Right lobe of liver (tissue), 4 donors: ENCODE results near the gene KRT84.

Source experiments
- POLR2A ChIP-seq: fragments of 450-650 bp; IDR thresholded peaks from one replicate; pipeline ENCODE4 v1.6.1; 2017; ENCODE audit warnings: antibody characterized with exemption, mild to moderate bottlenecking
- TF ChIP-seq, protein P1 (sequence below), 4 donors: fragments of 200-600 bp in 3 of 4; fragments of 450-650 bp in 1 of 4; IDR thresholded peaks; one replicate each; pipeline versions ENCODE4 v1.5.1 to v1.8.0; 2016 to 2022; ENCODE audit warnings: antibody characterized with exemption in 4 of 4, mild to moderate bottlenecking in 2 of 4
- donor health status: DM: no; HTN: no; CAD: no.
- donor health status: DM: no; HTN: no; CAD: no.
- donor health status: DM: no; HTN: yes; CAD: no.

DNA sequence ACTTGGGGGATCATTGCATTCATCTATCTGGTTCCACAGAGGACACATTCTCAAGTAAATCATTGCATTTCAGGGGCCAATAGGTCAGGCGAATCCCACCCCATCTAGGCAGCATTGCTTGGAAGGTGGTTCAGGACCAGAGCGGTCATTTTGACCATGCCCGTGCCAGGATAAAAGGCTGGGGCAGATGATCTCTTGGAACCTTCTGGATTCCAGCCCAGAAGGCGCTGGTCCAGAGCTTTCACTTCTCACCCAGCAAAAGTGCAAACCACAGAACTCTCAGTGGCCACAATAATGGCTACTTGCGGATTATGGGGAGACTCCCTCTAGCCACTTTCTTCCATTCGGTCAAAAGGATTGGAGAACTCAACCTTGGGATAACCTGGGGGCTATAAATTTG is 17.6 kb downstream of the KRT84 start:
- no peak for TF ChIP-seq POLR2A
- TF ChIP-seq, protein P1, sequence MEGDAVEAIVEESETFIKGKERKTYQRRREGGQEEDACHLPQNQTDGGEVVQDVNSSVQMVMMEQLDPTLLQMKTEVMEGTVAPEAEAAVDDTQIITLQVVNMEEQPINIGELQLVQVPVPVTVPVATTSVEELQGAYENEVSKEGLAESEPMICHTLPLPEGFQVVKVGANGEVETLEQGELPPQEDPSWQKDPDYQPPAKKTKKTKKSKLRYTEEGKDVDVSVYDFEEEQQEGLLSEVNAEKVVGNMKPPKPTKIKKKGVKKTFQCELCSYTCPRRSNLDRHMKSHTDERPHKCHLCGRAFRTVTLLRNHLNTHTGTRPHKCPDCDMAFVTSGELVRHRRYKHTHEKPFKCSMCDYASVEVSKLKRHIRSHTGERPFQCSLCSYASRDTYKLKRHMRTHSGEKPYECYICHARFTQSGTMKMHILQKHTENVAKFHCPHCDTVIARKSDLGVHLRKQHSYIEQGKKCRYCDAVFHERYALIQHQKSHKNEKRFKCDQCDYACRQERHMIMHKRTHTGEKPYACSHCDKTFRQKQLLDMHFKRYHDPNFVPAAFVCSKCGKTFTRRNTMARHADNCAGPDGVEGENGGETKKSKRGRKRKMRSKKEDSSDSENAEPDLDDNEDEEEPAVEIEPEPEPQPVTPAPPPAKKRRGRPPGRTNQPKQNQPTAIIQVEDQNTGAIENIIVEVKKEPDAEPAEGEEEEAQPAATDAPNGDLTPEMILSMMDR (IDR thresholded peaks at IDR 0.05): no peak
